PC-9 (cell line): ENCODE data around the gene RIF1.

Experiments used
- CTCF ChIP-seq: fragments of 200-600 bp; sonication (generic); conservative IDR thresholded peaks from 2 replicates; pipeline ENCODE4 v1.6.1; 2017; ENCODE audit warnings: mixed run types, antibody characterized with exemption, mild to moderate bottlenecking, moderate library complexity
- EZH2 ChIP-seq: fragments of 200-600 bp; sonication (generic); IDR thresholded peaks from 2 replicates; pipeline ENCODE4 v1.8.0; 2017; ENCODE audit warnings: antibody characterized with exemption, low read depth

- TF ChIP-seq CTCF (no peak), EZH2 (no peak)
Measured at GRCh38 chr2:151506170-151506569, 96.5 kb downstream of the RIF1 start.
